ENCODE data around the gene GPATCH2. TPM values are rescaled to one million over a fixed set of nuclear protein-coding genes. Genes with fewer than 3 reads are reported as not detected.

Gene GPATCH2
- total RNA-seq, 1 experiment from 2014 or later = 8.0 TPM

GRCh38 chr1:217498209-217498608 lies 132.7 kb downstream of the GPATCH2 start:
- Histone ChIP-seq H3K4me3 (no peak overlapping the region), H3K36me3 (peaks cover 4% of the 10 kb centered on the region; the same call in 1 of the 2 replicates), H3K27me3 (no peaks in the 10 kb centered on the region), H3K9me3 (no peaks in the 10 kb centered on the region)
- DNase-seq = no peak

- DNase-seq = no peak
- Histone ChIP-seq H3K36me3 (peaks cover 4% of the 10 kb centered on the region; the same call in 1 of the 2 replicates), H3K9me3 (no peaks in the 10 kb centered on the region), H3K27me3 (no peaks in the 10 kb centered on the region), H3K4me3 (no peak overlapping the region)
These were observed 135.6 kb downstream of the GPATCH2 start for GRCh38 chr1:217495249-217495648.

GRCh38 chr1:217494767-217495166 lies 136.1 kb downstream of the GPATCH2 start:
- no peak for DNase-seq
- Histone ChIP-seq H3K27me3 (no peaks in the 10 kb centered on the region), H3K4me3 (no peak overlapping the region), H3K36me3 (peaks cover 4% of the 10 kb centered on the region; the same call in 1 of the 2 replicates), H3K9me3 (no peaks in the 10 kb centered on the region)

- no peaks in the 10 kb centered on the region for H3K27me3 ChIP-seq
- H3K9me3 ChIP-seq = no peaks in the 10 kb centered on the region
- no peak overlapping the region for H3K4me3 ChIP-seq
- DNase-seq = no peak
- peaks cover 4% of the 10 kb centered on the region; the same call in 1 of the 2 replicates for H3K36me3 ChIP-seq
These were observed 137.6 kb downstream of the GPATCH2 start for GRCh38 chr1:217493290-217493689.

GRCh38 chr1:217484871-217485270 lies 146.0 kb downstream of the GPATCH2 start:
- no peak overlapping the region for H3K4me3 ChIP-seq
- peaks cover 17% of the 10 kb centered on the region for H3K9me3 ChIP-seq
- no peak for DNase-seq
- H3K27me3 ChIP-seq = no peaks in the 10 kb centered on the region
- peaks cover 19% of the 10 kb centered on the region for H3K36me3 ChIP-seq

GRCh38 chr1:217482356-217483102 lies 148.4 kb downstream of the GPATCH2 start:
- H3K27me3 ChIP-seq = no peaks in the 10 kb centered on the region

GRCh38 chr1:217478450-217478849 lies 152.4 kb downstream of the GPATCH2 start:
- DNase-seq = no peak
- Histone ChIP-seq H3K27me3 (no peaks in the 10 kb centered on the region), H3K4me3 (no peak overlapping the region), H3K36me3 (peaks cover 30% of the 10 kb centered on the region), H3K9me3 (peaks cover 25% of the 10 kb centered on the region)

More at GRCh38 chr1:217482356-217483102, 148.4 kb downstream of the GPATCH2 start:
- H3K4me3 ChIP-seq = no peak overlapping the region
- H3K36me3 ChIP-seq = peaks cover 30% of the 10 kb centered on the region
- H3K9me3 ChIP-seq = peaks cover 25% of the 10 kb centered on the region
- DNase-seq = peak; percentile 67

GRCh38 chr1:217472915-217473314 lies 158.0 kb downstream of the GPATCH2 start:
- Histone ChIP-seq H3K36me3 (peaks cover 2% of the 10 kb centered on the region; the same call in 1 of the 2 replicates), H3K4me3 (no peak overlapping the region), H3K9me3 (no peaks in the 10 kb centered on the region), H3K27me3 (no peaks in the 10 kb centered on the region)
- DNase-seq = no peak

- Histone ChIP-seq H3K36me3 (no peaks in the 10 kb centered on the region), H3K4me3 (no peak overlapping the region), H3K27me3 (no peaks in the 10 kb centered on the region), H3K9me3 (no peaks in the 10 kb centered on the region)
- no peak for DNase-seq
These were observed 159.5 kb downstream of the GPATCH2 start for GRCh38 chr1:217471403-217471802.

GRCh38 chr1:217469983-217470382 lies 160.9 kb downstream of the GPATCH2 start:
- Histone ChIP-seq H3K36me3 (0 out of 2 replicates have a peak, but pooled peaks cover 6% of the 10 kb centered on the region), H3K9me3 (0 out of 2 replicates have a peak, but pooled peaks cover 8% of the 10 kb centered on the region), H3K27me3 (no peaks in the 10 kb centered on the region), H3K4me3 (no peak overlapping the region)
- no peak for DNase-seq

GRCh38 chr1:217465102-217465501 lies 165.8 kb downstream of the GPATCH2 start:
- H3K36me3 ChIP-seq = 0 out of 2 replicates have a peak, but pooled peaks cover 9% of the 10 kb centered on the region
- H3K9me3 ChIP-seq = 0 out of 2 replicates have a peak, but pooled peaks cover 8% of the 10 kb centered on the region
- DNase-seq = no peak
- no peak overlapping the region for H3K4me3 ChIP-seq
- no peaks in the 10 kb centered on the region for H3K27me3 ChIP-seq

GRCh38 chr1:217462666-217463065 lies 168.2 kb downstream of the GPATCH2 start:
- H3K27me3 ChIP-seq = no peaks in the 10 kb centered on the region
- DNase-seq = no peak

GRCh38 chr1:217462159-217462558 lies 168.7 kb downstream of the GPATCH2 start:
- Histone ChIP-seq H3K36me3 (peaks cover 9% of the 10 kb centered on the region; the same call in 1 of the 2 replicates), H3K9me3 (0 out of 2 replicates have a peak, but pooled peaks cover 8% of the 10 kb centered on the region), H3K27me3 (no peaks in the 10 kb centered on the region), H3K4me3 (no peak overlapping the region)
- no peak for DNase-seq

More at GRCh38 chr1:217462666-217463065, 168.2 kb downstream of the GPATCH2 start:
- Histone ChIP-seq H3K9me3 (0 out of 2 replicates have a peak, but pooled peaks cover 8% of the 10 kb centered on the region), H3K4me3 (no peak overlapping the region), H3K36me3 (peaks cover 9% of the 10 kb centered on the region; the same call in 1 of the 2 replicates)

- no peak for DNase-seq
- no peaks in the 10 kb centered on the region for H3K9me3 ChIP-seq
- H3K27me3 ChIP-seq = no peaks in the 10 kb centered on the region
These were observed 173.9 kb downstream of the GPATCH2 start for GRCh38 chr1:217457016-217457415.

GRCh38 chr1:217456261-217456660 lies 174.6 kb downstream of the GPATCH2 start:
- Histone ChIP-seq H3K36me3 (peaks cover 2% of the 10 kb centered on the region), H3K9me3 (no peaks in the 10 kb centered on the region), H3K4me3 (no peak overlapping the region), H3K27me3 (no peaks in the 10 kb centered on the region)
- no peak for DNase-seq

More at GRCh38 chr1:217457016-217457415, 173.9 kb downstream of the GPATCH2 start:
- Histone ChIP-seq H3K4me3 (no peak overlapping the region), H3K36me3 (peaks cover 2% of the 10 kb centered on the region)

GRCh38 chr1:217453816-217454215 lies 177.1 kb downstream of the GPATCH2 start:
- Histone ChIP-seq H3K4me3 (no peak overlapping the region), H3K9me3 (no peaks in the 10 kb centered on the region), H3K27me3 (no peaks in the 10 kb centered on the region), H3K36me3 (peaks cover 6% of the 10 kb centered on the region)
- no peak for DNase-seq

GRCh38 chr1:217449370-217449769 lies 181.5 kb downstream of the GPATCH2 start:
- Histone ChIP-seq H3K27me3 (no peaks in the 10 kb centered on the region), H3K4me3 (no peak overlapping the region), H3K9me3 (no peaks in the 10 kb centered on the region), H3K36me3 (peaks cover 23% of the 10 kb centered on the region)
- DNase-seq = no peak

- no peaks in the 10 kb centered on the region for H3K27me3 ChIP-seq
- H3K9me3 ChIP-seq = no peaks in the 10 kb centered on the region
- no peak overlapping the region for H3K4me3 ChIP-seq
- peaks cover 21% of the 10 kb centered on the region for H3K36me3 ChIP-seq
- DNase-seq = no peak
These were observed 187.0 kb downstream of the GPATCH2 start for GRCh38 chr1:217443845-217444244.
